ENCODE measurements around the gene UCK1.

GRCh38 chr9:131529597-131530545 is 1.2 kb downstream of the UCK1 start:
- TF ChIP-seq CTCF (IDR thresholded peaks at IDR 0.05; ENCODE audit: insufficient read depth, low read length): no peak
- no peak for TF ChIP-seq POLR2AphosphoS5 (IDR thresholded peaks at IDR 0.05; ENCODE audit: low read depth)
- TF ChIP-seq REST (IDR thresholded peaks at IDR 0.05; ENCODE audit: insufficient replicate concordance, low read depth): no peak
- no peak for TF ChIP-seq GABPA (IDR thresholded peaks at IDR 0.05; ENCODE audit: low read depth)
- no peak for TF ChIP-seq SPI1 (IDR thresholded peaks at IDR 0.05; ENCODE audit: borderline replicate concordance, low read depth)
